HepG2 (cell line): ENCODE data around the gene FGF21. TPM values are rescaled to one million over a fixed set of nuclear protein-coding genes. Genes with fewer than 3 reads are reported as not detected.

Source experiments
- BCL6 ChIP-seq: IDR thresholded peaks from 2 replicates; pipeline ENCODE4 v1.6.1; 2016; ENCODE audit warnings: missing genetic modification reagents, missing compliant biosample characterization
- BORCS8-MEF2B ChIP-seq: sonication (generic); formaldehyde crosslinking; IDR thresholded peaks from 2 replicates; pipeline ENCODE4 v1.8.0; 2022; ENCODE audit warnings: mild to moderate bottlenecking, missing genetic modification reagents
- MATR3 ChIP-seq: sonication (generic); formaldehyde crosslinking; IDR thresholded peaks from 2 replicates; pipeline ENCODE4 v1.4.0; 2020; ENCODE audit warnings: missing genetic modification reagents
- MXD4 ChIP-seq: IDR thresholded peaks from 2 replicates; pipeline ENCODE4 v1.6.1; 2016; ENCODE audit warnings: mild to moderate bottlenecking, missing biosample characterization, missing genetic modification reagents
- MYC ChIP-seq: sonication (generic); formaldehyde crosslinking; IDR thresholded peaks from 2 replicates; pipeline ENCODE4 v1.9.0; 2021; ENCODE audit warnings: missing genetic modification reagents, borderline replicate concordance
- NCOA2 ChIP-seq: sonication (generic); formaldehyde crosslinking; IDR thresholded peaks from 2 replicates; pipeline ENCODE4 v1.8.0; 2022; ENCODE audit warnings: inconsistent platforms
- PHF8 ChIP-seq: sonication (generic); formaldehyde crosslinking; IDR thresholded peaks from 2 replicates; pipeline ENCODE4 v1.5.0; 2020; ENCODE audit warnings: missing genetic modification reagents
- RFX5 ChIP-seq: IDR thresholded peaks from 2 replicates; pipeline ENCODE4 v1.6.1; 2011; ENCODE audit warnings: low read depth, low read length, improper control_type of control experiment
- TBP ChIP-seq: sonication (generic); formaldehyde crosslinking; IDR thresholded peaks from 2 replicates; pipeline ENCODE4 v1.5.0; 2020; ENCODE audit warnings: missing genetic modification reagents
- YEATS2 ChIP-seq: sonication (generic); formaldehyde crosslinking; IDR thresholded peaks from 2 replicates; pipeline ENCODE4 v1.4.0; 2020; ENCODE audit warnings: missing genetic modification reagents, borderline replicate concordance
- ZFP36L2 ChIP-seq: sonication (generic); formaldehyde crosslinking; IDR thresholded peaks from 2 replicates; pipeline ENCODE4 v1.4.0; 2020; ENCODE audit warnings: missing genetic modification reagents
- ZKSCAN5 ChIP-seq: sonication (generic); formaldehyde crosslinking; IDR thresholded peaks from 2 replicates; pipeline ENCODE4 v1.5.1; 2020; ENCODE audit warnings: mild to moderate bottlenecking, missing genetic modification reagents
- ZKSCAN8 ChIP-seq: IDR thresholded peaks from 2 replicates; pipeline ENCODE4 v1.6.1; 2016; ENCODE audit warnings: borderline replicate concordance, missing genetic modification reagents, missing compliant biosample characterization
- ZNF350 ChIP-seq: sonication (generic); formaldehyde crosslinking; IDR thresholded peaks from 2 replicates; pipeline ENCODE4 v1.4.0; 2020; ENCODE audit warnings: mild to moderate bottlenecking, low read depth, missing genetic modification reagents, borderline replicate concordance
- ZNF772 ChIP-seq: sonication (generic); formaldehyde crosslinking; IDR thresholded peaks from 2 replicates; pipeline ENCODE4 v1.5.0; 2020; ENCODE audit warnings: mild to moderate bottlenecking, missing genetic modification reagents
- polyA plus RNA-seq, 8 experiments: library from polyadenylated mRNA; depleted of rRNA in 3 of 8; stranded (reverse) in 7 of 8; unstranded in 1 of 8; fragments of >200 nt; fragmentation: Illumina TruSeq in 4 of 8; extraction: Trizol in 4 of 8; gene quantifications; 2 replicates each; pipeline versions ENCODE4 v1.2.1 to v1.2.3, GENCODE V29; 2011 to 2016; ENCODE audit warnings: low read depth in 4 of 8, missing spikeins in 1 of 8, mixed read lengths in 1 of 8; ENCODE audit not compliant: insufficient read depth in 1 of 8
- total RNA-seq, 5 experiments: library from RNA; depleted of rRNA; stranded (reverse); fragments of >200 nt; fragmentation: Illumina TruSeq; extraction: Trizol; gene quantifications; 2 replicates each; pipeline ENCODE4 v1.2.3, GENCODE V29; 2016; ENCODE audit warnings: low read depth in 1 of 5
- TF ChIP-seq, protein P1 (sequence below): IDR thresholded peaks from 2 replicates; pipeline ENCODE4 v1.4.0; 2020; ENCODE audit warnings: mild to moderate bottlenecking, missing genetic modification reagents
- TF ChIP-seq, protein P2 (sequence below): sonication (generic); formaldehyde crosslinking; IDR thresholded peaks from 2 replicates; pipeline ENCODE4 v1.4.0; 2020; ENCODE audit warnings: mild to moderate bottlenecking, missing genetic modification reagents
- TF ChIP-seq, protein P3 (sequence below): sonication (generic); formaldehyde crosslinking; IDR thresholded peaks from 2 replicates; pipeline ENCODE4 v1.8.1; 2022; ENCODE audit warnings: mild to moderate bottlenecking, missing genetic modification reagents
- TF ChIP-seq, protein P4 (sequence below): sonication (generic); formaldehyde crosslinking; conservative IDR thresholded peaks from 2 replicates; pipeline ENCODE4 v1.8.0; 2022; ENCODE audit warnings: mild to moderate bottlenecking, moderate library complexity, missing genetic modification reagents
- TF ChIP-seq, protein P5 (sequence below): sonication (generic); formaldehyde crosslinking; IDR thresholded peaks from 2 replicates; pipeline ENCODE4 v1.5.0; 2020; ENCODE audit warnings: missing genetic modification reagents, mild to moderate bottlenecking, borderline replicate concordance

FGF21 gene
- total and polyA plus RNA-seq, 2 of the 13 experiments (the other 11 are each of a cell fraction or from before 2014, with no cell fraction given) = 0.17 TPM; not detected in 1

DNA sequence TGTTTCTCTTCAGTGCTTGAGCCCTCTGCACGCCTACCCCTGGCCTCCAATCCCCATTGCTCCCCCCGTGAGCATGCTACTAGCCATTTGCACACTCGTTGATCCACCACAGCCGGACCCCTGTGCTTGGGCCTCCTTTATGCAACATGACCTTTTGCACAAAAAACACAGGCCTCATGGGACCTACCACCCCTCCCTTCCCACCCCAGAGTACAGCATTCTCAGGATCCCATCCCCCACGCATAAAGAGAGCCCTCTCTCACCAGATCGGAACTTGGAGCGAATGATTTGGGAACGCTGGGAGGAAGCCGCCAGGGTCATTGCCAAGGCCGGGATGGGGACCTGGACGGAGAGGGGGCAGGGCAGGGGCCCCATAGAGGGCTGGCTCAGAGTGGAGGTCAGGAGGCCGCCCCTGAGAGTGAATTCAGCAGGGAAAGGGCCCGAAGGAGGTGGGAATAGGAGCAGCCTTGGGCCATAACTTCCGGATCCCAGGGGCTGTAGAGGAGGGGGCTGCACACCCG is 36.6 kb upstream of the FGF21 start (continued):
- TF ChIP-seq MATR3 (CRISPR knock-in tag) (no peak), YEATS2 (CRISPR knock-in tag) (0 out of 2 replicates have a peak, but pooled peaks have one; percentile 21), MYC (CRISPR knock-in tag) (peak; percentile 75; the same call in 1 of the 2 replicates), ZNF350 (CRISPR knock-in tag) (peak; percentile 79), ZFP36L2 (CRISPR knock-in tag) (no peak), NCOA2 (CRISPR knock-in tag) (peak; percentile 73), PHF8 (CRISPR knock-in tag) (peak; percentile 28; the same call in 1 of the 2 replicates), ZNF772 (CRISPR knock-in tag) (no peak), ZKSCAN8 (no peak), ZKSCAN5 (no peak), MXD4 (CRISPR knock-in tag) (no peak), RFX5 (no peak), BORCS8-MEF2B (CRISPR knock-in tag) (peak; percentile 43; the same call in 1 of the 2 replicates), TBP (CRISPR knock-in tag) (no peak), BCL6 (peak; percentile 83)
- TF ChIP-seq, protein P1, sequence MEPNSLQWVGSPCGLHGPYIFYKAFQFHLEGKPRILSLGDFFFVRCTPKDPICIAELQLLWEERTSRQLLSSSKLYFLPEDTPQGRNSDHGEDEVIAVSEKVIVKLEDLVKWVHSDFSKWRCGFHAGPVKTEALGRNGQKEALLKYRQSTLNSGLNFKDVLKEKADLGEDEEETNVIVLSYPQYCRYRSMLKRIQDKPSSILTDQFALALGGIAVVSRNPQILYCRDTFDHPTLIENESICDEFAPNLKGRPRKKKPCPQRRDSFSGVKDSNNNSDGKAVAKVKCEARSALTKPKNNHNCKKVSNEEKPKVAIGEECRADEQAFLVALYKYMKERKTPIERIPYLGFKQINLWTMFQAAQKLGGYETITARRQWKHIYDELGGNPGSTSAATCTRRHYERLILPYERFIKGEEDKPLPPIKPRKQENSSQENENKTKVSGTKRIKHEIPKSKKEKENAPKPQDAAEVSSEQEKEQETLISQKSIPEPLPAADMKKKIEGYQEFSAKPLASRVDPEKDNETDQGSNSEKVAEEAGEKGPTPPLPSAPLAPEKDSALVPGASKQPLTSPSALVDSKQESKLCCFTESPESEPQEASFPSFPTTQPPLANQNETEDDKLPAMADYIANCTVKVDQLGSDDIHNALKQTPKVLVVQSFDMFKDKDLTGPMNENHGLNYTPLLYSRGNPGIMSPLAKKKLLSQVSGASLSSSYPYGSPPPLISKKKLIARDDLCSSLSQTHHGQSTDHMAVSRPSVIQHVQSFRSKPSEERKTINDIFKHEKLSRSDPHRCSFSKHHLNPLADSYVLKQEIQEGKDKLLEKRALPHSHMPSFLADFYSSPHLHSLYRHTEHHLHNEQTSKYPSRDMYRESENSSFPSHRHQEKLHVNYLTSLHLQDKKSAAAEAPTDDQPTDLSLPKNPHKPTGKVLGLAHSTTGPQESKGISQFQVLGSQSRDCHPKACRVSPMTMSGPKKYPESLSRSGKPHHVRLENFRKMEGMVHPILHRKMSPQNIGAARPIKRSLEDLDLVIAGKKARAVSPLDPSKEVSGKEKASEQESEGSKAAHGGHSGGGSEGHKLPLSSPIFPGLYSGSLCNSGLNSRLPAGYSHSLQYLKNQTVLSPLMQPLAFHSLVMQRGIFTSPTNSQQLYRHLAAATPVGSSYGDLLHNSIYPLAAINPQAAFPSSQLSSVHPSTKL (CRISPR knock-in tag) = peak; percentile 76
- TF ChIP-seq, protein P2, sequence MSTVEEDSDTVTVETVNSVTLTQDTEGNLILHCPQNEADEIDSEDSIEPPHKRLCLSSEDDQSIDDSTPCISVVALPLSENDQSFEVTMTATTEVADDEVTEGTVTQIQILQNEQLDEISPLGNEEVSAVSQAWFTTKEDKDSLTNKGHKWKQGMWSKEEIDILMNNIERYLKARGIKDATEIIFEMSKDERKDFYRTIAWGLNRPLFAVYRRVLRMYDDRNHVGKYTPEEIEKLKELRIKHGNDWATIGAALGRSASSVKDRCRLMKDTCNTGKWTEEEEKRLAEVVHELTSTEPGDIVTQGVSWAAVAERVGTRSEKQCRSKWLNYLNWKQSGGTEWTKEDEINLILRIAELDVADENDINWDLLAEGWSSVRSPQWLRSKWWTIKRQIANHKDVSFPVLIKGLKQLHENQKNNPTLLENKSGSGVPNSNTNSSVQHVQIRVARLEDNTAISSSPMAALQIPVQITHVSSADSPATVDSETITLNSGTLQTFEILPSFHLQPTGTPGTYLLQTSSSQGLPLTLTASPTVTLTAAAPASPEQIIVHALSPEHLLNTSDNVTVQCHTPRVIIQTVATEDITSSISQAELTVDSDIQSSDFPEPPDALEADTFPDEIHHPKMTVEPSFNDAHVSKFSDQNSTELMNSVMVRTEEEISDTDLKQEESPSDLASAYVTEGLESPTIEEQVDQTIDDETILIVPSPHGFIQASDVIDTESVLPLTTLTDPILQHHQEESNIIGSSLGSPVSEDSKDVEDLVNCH (CRISPR knock-in tag) = no peak
- TF ChIP-seq, protein P3, sequence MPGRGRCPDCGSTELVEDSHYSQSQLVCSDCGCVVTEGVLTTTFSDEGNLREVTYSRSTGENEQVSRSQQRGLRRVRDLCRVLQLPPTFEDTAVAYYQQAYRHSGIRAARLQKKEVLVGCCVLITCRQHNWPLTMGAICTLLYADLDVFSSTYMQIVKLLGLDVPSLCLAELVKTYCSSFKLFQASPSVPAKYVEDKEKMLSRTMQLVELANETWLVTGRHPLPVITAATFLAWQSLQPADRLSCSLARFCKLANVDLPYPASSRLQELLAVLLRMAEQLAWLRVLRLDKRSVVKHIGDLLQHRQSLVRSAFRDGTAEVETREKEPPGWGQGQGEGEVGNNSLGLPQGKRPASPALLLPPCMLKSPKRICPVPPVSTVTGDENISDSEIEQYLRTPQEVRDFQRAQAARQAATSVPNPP = no peak; the same call in 1 of the 2 replicates
- TF ChIP-seq, protein P4, sequence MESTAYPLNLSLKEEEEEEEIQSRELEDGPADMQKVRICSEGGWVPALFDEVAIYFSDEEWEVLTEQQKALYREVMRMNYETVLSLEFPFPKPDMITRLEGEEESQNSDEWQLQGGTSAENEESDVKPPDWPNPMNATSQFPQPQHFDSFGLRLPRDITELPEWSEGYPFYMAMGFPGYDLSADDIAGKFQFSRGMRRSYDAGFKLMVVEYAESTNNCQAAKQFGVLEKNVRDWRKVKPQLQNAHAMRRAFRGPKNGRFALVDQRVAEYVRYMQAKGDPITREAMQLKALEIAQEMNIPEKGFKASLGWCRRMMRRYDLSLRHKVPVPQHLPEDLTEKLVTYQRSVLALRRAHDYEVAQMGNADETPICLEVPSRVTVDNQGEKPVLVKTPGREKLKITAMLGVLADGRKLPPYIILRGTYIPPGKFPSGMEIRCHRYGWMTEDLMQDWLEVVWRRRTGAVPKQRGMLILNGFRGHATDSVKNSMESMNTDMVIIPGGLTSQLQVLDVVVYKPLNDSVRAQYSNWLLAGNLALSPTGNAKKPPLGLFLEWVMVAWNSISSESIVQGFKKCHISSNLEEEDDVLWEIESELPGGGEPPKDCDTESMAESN (CRISPR knock-in tag) = peak; percentile 50; the same call in 1 of the 2 replicates
- TF ChIP-seq, protein P5, sequence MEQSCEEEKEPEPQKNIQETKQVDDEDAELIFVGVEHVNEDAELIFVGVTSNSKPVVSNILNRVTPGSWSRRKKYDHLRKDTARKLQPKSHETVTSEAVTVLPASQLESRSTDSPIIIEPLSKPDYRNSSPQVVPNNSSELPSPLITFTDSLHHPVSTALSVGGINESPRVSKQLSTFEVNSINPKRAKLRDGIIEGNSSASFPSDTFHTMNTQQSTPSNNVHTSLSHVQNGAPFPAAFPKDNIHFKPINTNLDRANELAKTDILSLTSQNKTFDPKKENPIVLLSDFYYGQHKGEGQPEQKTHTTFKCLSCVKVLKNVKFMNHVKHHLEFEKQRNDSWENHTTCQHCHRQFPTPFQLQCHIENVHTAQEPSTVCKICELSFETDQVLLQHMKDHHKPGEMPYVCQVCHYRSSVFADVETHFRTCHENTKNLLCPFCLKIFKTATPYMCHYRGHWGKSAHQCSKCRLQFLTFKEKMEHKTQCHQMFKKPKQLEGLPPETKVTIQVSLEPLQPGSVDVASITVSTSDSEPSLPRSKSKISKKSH (CRISPR knock-in tag) = no peak
